IPS DF 6.9 (cell line): Measurements from ENCODE around the gene SLU7.
A peak's percentile ranks its signal among the peaks of the same experiment; 100 is the strongest.

Experiments
- DNase-seq: peaks from one replicate; pipeline ENCODE4 v3.0.0-alpha.2; 2013; ENCODE audit warnings: low read depth, low spot score
- H3K27ac ChIP-seq: one replicate; pipeline ENCODE4 v1.5.1; 2013; ENCODE audit warnings: low read length, control low read depth
- H3K27me3 ChIP-seq: 2 replicates; pipeline ENCODE4 v1.6.1; 2013; ENCODE audit warnings: mild to moderate bottlenecking, low read length; ENCODE audit not compliant: control insufficient read depth, insufficient read depth
- H3K36me3 ChIP-seq: 2 replicates; pipeline ENCODE4 v1.6.1; 2013; ENCODE audit warnings: low read length; ENCODE audit not compliant: control insufficient read depth, insufficient read depth
- H3K4me1 ChIP-seq: 2 replicates; pipeline ENCODE4 v1.6.1; 2013; ENCODE audit warnings: low read length; ENCODE audit not compliant: control insufficient read depth, insufficient read depth
- H3K4me3 ChIP-seq: 2 replicates; pipeline ENCODE4 v1.5.1; 2013; ENCODE audit warnings: mild to moderate bottlenecking, low read length
- H3K9me3 ChIP-seq: 2 replicates; pipeline ENCODE4 v1.6.1; 2013; ENCODE audit warnings: low read length, inconsistent platforms; ENCODE audit not compliant: control insufficient read depth, insufficient read depth
- WGBS: extraction: QIAGEN DNeasy Blood & Tissue Kit; methylation state at CpG from one replicate; pipeline ENCODE4 v1.1.7; 2013; ENCODE audit warnings: mixed read lengths, missing lambda C conversion rate; ENCODE audit not compliant: insufficient read length, insufficient coverage; 5-methylcytosine and 5-hydroxymethylcytosine counted together

Gene SLU7

DNA sequence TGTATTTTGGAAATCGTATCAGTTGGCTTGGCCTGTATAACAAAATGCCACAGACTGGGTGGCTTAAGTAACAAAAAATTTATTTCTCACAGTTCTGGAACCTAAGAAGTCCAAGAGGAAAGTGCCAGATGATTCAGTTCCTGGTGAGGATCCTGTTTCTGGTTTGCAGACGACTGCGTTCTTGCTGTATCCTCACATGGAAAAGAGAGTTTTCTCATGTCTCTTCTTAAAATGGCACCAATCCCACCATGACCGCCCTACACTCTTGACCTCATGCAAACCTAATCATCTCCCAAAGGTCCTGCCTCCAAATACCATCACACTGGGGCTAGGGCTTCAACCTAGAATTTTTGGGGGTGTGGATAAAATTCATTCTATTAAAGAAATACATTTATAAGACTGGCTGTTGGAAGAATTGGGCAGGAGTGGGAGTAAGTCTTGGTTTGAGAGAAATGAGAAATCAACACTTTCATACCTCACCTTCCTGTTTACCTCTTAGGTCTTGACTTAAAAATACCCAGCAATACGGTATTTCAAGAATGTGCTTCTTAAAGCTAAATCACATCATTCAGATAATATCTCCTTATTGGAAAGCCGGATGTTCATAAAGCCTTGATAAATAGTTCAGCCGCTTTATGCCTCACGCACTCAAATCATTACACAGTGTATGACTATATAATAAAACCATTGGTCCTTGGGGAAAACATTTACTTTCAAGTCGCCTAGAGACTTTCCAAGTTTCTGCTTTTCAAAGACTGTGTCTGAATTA is 31.5 kb upstream of the SLU7 start:
- Histone ChIP-seq H3K27me3 (no peaks in the 10 kb centered on the region), H3K9me3 (no peaks in the 10 kb centered on the region), H3K27ac (no peak overlapping the region), H3K4me1 (no peaks in the 10 kb centered on the region), H3K4me3 (no peak overlapping the region), H3K36me3 (no peaks in the 10 kb centered on the region)
- WGBS: no CpG with 5 or more reads among the region's 9 CpGs
- DNase-seq: no peak

- Histone ChIP-seq H3K36me3 (no peaks in the 10 kb centered on the region), H3K9me3 (no peaks in the 10 kb centered on the region), H3K4me1 (no peaks in the 10 kb centered on the region), H3K27me3 (no peaks in the 10 kb centered on the region), H3K27ac (no peak overlapping the region), H3K4me3 (no peak overlapping the region)
- no peak for DNase-seq
- no CpG with 5 or more reads among the region's 3 CpGs for WGBS
Observed at GRCh38 chr5:160449458-160449857, 30.6 kb upstream of the SLU7 start.

DNA sequence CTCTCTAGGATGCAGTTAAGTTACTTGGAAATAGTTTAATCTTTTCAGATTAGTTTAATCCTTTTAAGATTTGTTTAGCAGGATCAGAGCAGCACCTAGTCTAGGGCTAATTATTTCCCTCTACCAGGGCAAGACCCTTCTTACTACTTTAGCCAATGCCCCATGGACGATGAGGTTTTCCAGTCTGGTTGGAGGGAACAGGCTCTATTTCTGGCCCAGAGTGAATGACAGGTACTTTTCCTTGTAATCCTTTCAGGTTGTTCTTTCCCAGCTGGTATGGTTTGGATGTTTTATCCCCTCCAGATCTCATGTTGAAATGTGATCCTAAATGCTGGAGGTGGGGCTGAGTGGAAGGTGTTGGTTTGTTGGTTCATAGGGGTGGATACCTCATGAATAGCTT is 30.0 kb upstream of the SLU7 start:
- H3K27ac ChIP-seq: no peak overlapping the region
- no peaks in the 10 kb centered on the region for H3K9me3 ChIP-seq
- H3K4me1 ChIP-seq: no peaks in the 10 kb centered on the region
- H3K36me3 ChIP-seq: no peaks in the 10 kb centered on the region
- H3K27me3 ChIP-seq: no peaks in the 10 kb centered on the region
- DNase-seq: no peak
- no CpG with 5 or more reads among the region's 1 CpG for WGBS
- H3K4me3 ChIP-seq: no peak overlapping the region

DNA sequence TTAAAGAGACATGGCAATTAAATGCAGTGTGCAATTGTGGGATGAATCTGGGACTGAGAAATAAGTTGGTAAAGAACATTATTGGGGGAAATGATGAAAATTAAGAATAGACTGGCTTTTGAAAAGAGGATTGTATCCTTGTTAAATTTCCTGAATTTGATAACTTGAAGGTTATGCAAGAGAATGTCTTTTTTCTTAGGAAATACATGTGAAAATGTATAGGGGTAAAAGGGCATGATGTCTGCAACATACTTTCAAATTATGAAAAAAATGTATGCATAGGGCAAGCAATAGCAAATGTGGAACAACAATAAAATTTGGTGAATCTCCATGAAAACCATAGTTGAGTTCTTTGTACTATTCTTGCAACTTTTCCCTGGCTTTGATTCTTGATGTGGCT is 26.9 kb upstream of the SLU7 start:
- H3K4me1 ChIP-seq: 0 out of 2 replicates have a peak, but pooled peaks cover 1% of the 10 kb centered on the region
- no peaks in the 10 kb centered on the region for H3K36me3 ChIP-seq
- H3K9me3 ChIP-seq: no peaks in the 10 kb centered on the region
- H3K27ac ChIP-seq: no peak overlapping the region
- no peak for DNase-seq
- H3K4me3 ChIP-seq: no peak overlapping the region
- no peaks in the 10 kb centered on the region for H3K27me3 ChIP-seq

DNA sequence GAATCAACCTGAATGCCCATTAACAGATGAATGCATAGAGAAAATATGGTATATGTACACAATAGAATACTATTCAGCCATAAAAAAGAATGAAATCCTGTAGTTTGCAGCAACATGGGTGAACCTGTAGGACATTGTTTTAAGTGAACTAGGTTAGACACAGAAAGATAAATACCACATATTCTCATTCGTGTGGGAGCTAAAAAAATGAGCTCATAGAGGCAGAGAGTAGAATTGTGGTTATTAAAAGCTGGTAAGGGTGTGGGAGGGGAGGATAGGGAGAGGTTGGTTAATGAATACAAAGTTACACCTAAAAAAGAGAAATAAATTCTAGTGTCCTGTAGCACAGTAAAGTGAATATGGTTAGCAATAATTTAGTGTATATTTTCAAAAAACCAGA is 26.3 kb upstream of the SLU7 start:
- H3K4me3 ChIP-seq: no peak overlapping the region
- H3K27ac ChIP-seq: no peak overlapping the region
- no peaks in the 10 kb centered on the region for H3K9me3 ChIP-seq
- no peak for DNase-seq
- WGBS: no CpG with 5 or more reads among the region's 1 CpG
- H3K4me1 ChIP-seq: 0 out of 2 replicates have a peak, but pooled peaks cover 1% of the 10 kb centered on the region
- H3K27me3 ChIP-seq: no peaks in the 10 kb centered on the region
- H3K36me3 ChIP-seq: no peaks in the 10 kb centered on the region

DNA sequence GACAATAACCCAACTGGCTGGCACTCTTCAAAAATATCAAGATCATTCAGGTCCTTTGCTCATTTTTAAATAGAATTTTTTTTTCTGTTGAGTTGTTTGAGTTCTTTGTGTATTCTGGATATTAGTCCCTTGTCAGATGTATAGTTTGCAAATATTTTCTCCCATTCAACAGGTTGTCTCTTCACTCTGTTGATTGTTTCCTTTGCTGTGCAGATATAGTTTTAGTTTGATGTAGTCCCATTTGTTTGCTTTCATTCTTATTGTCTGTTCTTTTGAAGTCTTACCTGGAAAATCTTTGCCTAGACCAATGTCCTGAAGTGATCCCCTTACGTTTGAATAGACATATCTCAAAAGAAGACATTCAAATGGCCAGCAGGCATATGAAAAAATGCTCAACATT is 25.5 kb upstream of the SLU7 start:
- H3K27me3 ChIP-seq: no peaks in the 10 kb centered on the region
- no CpG with 5 or more reads among the region's 1 CpG for WGBS
- H3K4me3 ChIP-seq: no peak overlapping the region
- 0 out of 2 replicates have a peak, but pooled peaks cover 1% of the 10 kb centered on the region for H3K4me1 ChIP-seq
- no peaks in the 10 kb centered on the region for H3K9me3 ChIP-seq
- no peak for DNase-seq
- H3K36me3 ChIP-seq: no peaks in the 10 kb centered on the region
- no peak overlapping the region for H3K27ac ChIP-seq

- Histone ChIP-seq H3K4me3 (no peak overlapping the region), H3K27me3 (no peaks in the 10 kb centered on the region), H3K36me3 (no peaks in the 10 kb centered on the region), H3K27ac (no peak overlapping the region), H3K9me3 (no peaks in the 10 kb centered on the region), H3K4me1 (0 out of 2 replicates have a peak, but pooled peaks cover 1% of the 10 kb centered on the region)
- no CpG with 5 or more reads among the region's 4 CpGs for WGBS
- DNase-seq: no peak
Observed at GRCh38 chr5:160442824-160443431, 24.0 kb upstream of the SLU7 start.

GRCh38 chr5:160441311-160441781 is 22.5 kb upstream of the SLU7 start:
- Histone ChIP-seq H3K4me3 (no peak overlapping the region), H3K4me1 (0 out of 2 replicates have a peak, but pooled peaks cover 1% of the 10 kb centered on the region), H3K36me3 (no peaks in the 10 kb centered on the region), H3K27ac (no peak overlapping the region), H3K27me3 (no peaks in the 10 kb centered on the region), H3K9me3 (no peaks in the 10 kb centered on the region)
- no peak for DNase-seq
- WGBS: no CpG with 5 or more reads among the region's 1 CpG

- H3K4me3 ChIP-seq: no peak overlapping the region; the same call in 1 of the 2 replicates
- H3K4me1 ChIP-seq: 0 out of 2 replicates have a peak, but pooled peaks cover 1% of the 10 kb centered on the region
- H3K9me3 ChIP-seq: no peaks in the 10 kb centered on the region
- no CpG with 5 or more reads among the region's 11 CpGs for WGBS
- no peaks in the 10 kb centered on the region for H3K36me3 ChIP-seq
- H3K27me3 ChIP-seq: no peaks in the 10 kb centered on the region
- H3K27ac ChIP-seq: no peak overlapping the region
- peak; percentile 80 for DNase-seq
Observed at GRCh38 chr5:160439205-160439600, 20.3 kb upstream of the SLU7 start.

DNA sequence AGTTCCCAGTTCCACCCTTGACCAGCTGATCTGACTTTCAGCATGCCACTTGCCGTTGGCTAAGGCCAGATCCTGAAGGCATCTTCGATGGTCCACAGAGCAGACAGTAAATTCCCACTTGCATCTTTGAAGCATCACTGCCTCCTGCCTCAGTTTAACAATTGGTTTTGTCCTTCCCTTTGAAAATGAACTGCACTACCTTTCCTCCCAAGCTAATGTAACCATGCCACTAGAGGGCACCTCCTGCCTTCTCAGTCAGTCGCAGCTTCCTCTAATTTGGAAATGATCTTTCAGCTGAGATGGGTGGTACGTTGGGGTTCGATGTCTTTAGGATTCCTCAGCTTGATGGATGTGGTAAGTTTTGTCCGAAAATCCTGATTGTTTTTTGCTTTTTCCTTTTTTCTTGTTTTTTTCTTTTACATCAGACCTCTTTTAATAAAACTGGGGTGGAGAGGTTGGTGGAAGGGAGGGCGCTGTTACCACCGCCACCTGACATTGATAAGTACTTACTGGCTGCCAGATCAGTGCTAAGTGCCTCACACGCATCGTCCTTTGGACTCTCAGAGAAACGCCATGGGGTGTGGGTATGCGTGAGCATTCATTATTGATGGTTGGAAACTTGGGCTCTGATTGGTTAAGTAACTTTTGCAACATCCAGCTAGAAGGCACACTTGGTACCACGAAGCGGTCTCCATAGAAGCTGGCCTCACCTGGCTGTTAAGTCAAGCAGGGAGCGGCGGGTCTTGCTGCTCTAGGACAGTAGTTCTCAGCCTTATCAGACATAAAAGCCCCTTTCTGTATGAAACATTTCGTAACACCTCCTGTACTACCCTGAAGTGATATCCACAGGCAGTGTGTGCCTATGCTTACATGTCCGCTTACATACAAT is 19.7 kb upstream of the SLU7 start:
- Histone ChIP-seq H3K4me1 (peaks cover 1% of the 10 kb centered on the region; the same call in 1 of the 2 replicates), H3K9me3 (no peaks in the 10 kb centered on the region), H3K36me3 (no peaks in the 10 kb centered on the region), H3K27ac (no peak overlapping the region), H3K27me3 (no peaks in the 10 kb centered on the region), H3K4me3 (peak overlapping the region; percentile 20; the same call in 1 of the 2 replicates)
- DNase-seq: peak; percentile 45
- WGBS: no CpG with 5 or more reads among the region's 18 CpGs
